Endothelial cell of umbilical vein (primary cell): ENCODE measurements around the gene LAMC3. TPM values are rescaled to one million over a fixed set of nuclear protein-coding genes. Genes with fewer than 3 reads are reported as not detected.

Experiments used
- BruUV-seq: library from RNA; stranded (reverse); fragments of 400-500 nt; replicated peaks from 2 replicates; lab custom pipeline; 2021; lab: Mats Ljungman, UMichigan
- CTCF ChIA-PET: fragments of 300-600, 350-600 bp; sonication (Branson Sonifier 250); formaldehyde crosslinking; loops from one replicate; lab custom pipeline; 2021; ENCODE audit warnings: antibody characterized with exemption, inconsistent platforms; lab: Charles Lee
- POLR2A ChIA-PET: fragments of 300-600, 350-600 bp; sonication (Branson Sonifier 250); formaldehyde crosslinking; loops from one replicate; lab custom pipeline; 2021; ENCODE audit warnings: antibody characterized with exemption, inconsistent platforms; lab: Charles Lee
- DNase-seq: peaks from one replicate; pipeline ENCODE4 v3.0.0-alpha.2; 2011; ENCODE audit warnings: low read depth, low spot score
- FAIRE-seq: peaks from 2 replicates; lab custom pipeline; 2011; peaks lifted over from hg19 to GRCh38; lab: Jason Lieb, UNC
- H2AFZ ChIP-seq: 2 replicates; pipeline ENCODE4 v1.6.0; 2012; ENCODE audit warnings: low read depth, low read length, control low read depth, inconsistent platforms
- H3K27ac ChIP-seq: 2 replicates; pipeline ENCODE4 v1.5.1; 2011; ENCODE audit warnings: low read depth, mild to moderate bottlenecking, control low read depth, low read length, moderate library complexity; ENCODE audit not compliant: insufficient read depth
- H3K27me3 ChIP-seq, 2 experiments: 2 replicates each; pipeline versions ENCODE4 v1.6.0 to v1.6.1; 2011; ENCODE audit warnings: low read length in 2 of 2, mixed read lengths in 1 of 2; ENCODE audit not compliant: control insufficient read depth in 2 of 2, insufficient read depth in 2 of 2
- H3K36me3 ChIP-seq, 2 experiments: 2 replicates in 1 of 2; 3 replicates in 1 of 2; pipeline ENCODE4 v1.5.1; 2011; ENCODE audit warnings: low read length in 2 of 2, mild to moderate bottlenecking in 1 of 2, moderate library complexity in 1 of 2; ENCODE audit not compliant: control insufficient read depth in 2 of 2, insufficient read depth in 2 of 2; ENCODE audit errors: extremely low read depth in 1 of 2
- H3K4me1 ChIP-seq: 3 replicates; pipeline ENCODE4 v1.5.1; 2011; ENCODE audit warnings: mild to moderate bottlenecking, low read length; ENCODE audit not compliant: control insufficient read depth, insufficient read depth; ENCODE audit errors: extremely low read depth
- H3K4me2 ChIP-seq: 2 replicates; pipeline ENCODE4 v1.6.1; 2011; ENCODE audit warnings: low read length, control low read depth, mixed read lengths; ENCODE audit not compliant: insufficient read depth
- H3K4me3 ChIP-seq, 3 experiments: fragments of 200-600 bp in 1 of 3; sonication (generic), shearing (Covaris generic) in 1 of 3; replicated peaks in 1 of 3; 2 replicates each; pipeline ENCODE4 v1.5.1; 2011 to 2016; ENCODE audit warnings: control low read depth in 3 of 3, low read length in 3 of 3, mild to moderate bottlenecking in 2 of 3, inconsistent platforms in 1 of 3, low read depth in 1 of 3, moderate library complexity in 1 of 3; ENCODE audit not compliant: insufficient read depth in 1 of 3
- H3K79me2 ChIP-seq: 2 replicates; pipeline ENCODE4 v1.6.0; 2012; ENCODE audit warnings: low read length, inconsistent platforms; ENCODE audit not compliant: control insufficient read depth, insufficient read depth
- H3K9ac ChIP-seq: replicated peaks from 2 replicates; pipeline ENCODE3; 2011; ENCODE audit warnings: low read length, control low read depth; ENCODE audit not compliant: insufficient read depth; ENCODE audit errors: extremely low read depth
- H3K9me1 ChIP-seq: replicated peaks from 3 replicates; pipeline ENCODE4 v1.6.0; 2011; ENCODE audit warnings: mild to moderate bottlenecking, low read length; ENCODE audit not compliant: control insufficient read depth, insufficient read depth; ENCODE audit errors: extremely low read depth
- H3K9me3 ChIP-seq: replicated peaks from 2 replicates; pipeline ENCODE4 v1.5.1; 2012; ENCODE audit warnings: low read length, inconsistent platforms; ENCODE audit not compliant: control insufficient read depth, insufficient read depth
- H4K20me1 ChIP-seq: replicated peaks from 2 replicates; pipeline ENCODE3; 2011; ENCODE audit warnings: mild to moderate bottlenecking, low read length; ENCODE audit not compliant: control insufficient read depth, insufficient read depth; ENCODE audit errors: extremely low read depth
- CTCF ChIP-seq, 2 donors: IDR thresholded peaks; 1 replicate in 1 of 2; 2 replicates in 1 of 2; pipeline ENCODE4 v1.5.1; 2011; ENCODE audit warnings: low read length in 2 of 2, mild to moderate bottlenecking in 2 of 2, moderate library complexity in 2 of 2, control low read depth in 1 of 2, inconsistent platforms in 1 of 2, low read depth in 1 of 2; ENCODE audit not compliant: insufficient read depth in 1 of 2; ENCODE audit errors: extremely low read depth in 1 of 2
- EZH2 ChIP-seq: IDR thresholded peaks from 2 replicates; pipeline ENCODE4 v1.6.1; 2012; ENCODE audit warnings: borderline replicate concordance, low read depth, mild to moderate bottlenecking, moderate library complexity, low read length, inconsistent platforms; ENCODE audit not compliant: severe bottlenecking
- FOS ChIP-seq: IDR thresholded peaks from 2 replicates; pipeline ENCODE4 v1.6.1; 2011; ENCODE audit warnings: mild to moderate bottlenecking, low read length, moderate library complexity, borderline replicate concordance; ENCODE audit not compliant: insufficient read depth
- GATA2 ChIP-seq: IDR thresholded peaks from 2 replicates; pipeline ENCODE4 v1.7.0; 2011; ENCODE audit warnings: low read depth, mild to moderate bottlenecking, moderate library complexity, mixed read lengths, low read length; ENCODE audit not compliant: insufficient read length, insufficient read depth
- JUN ChIP-seq: IDR thresholded peaks from 2 replicates; pipeline ENCODE4 v1.6.1; 2011; ENCODE audit warnings: borderline replicate concordance, low read depth; ENCODE audit not compliant: insufficient read length, insufficient read depth
- MAX ChIP-seq: IDR thresholded peaks from 2 replicates; pipeline ENCODE4 v1.6.1; 2011; ENCODE audit not compliant: insufficient read depth, insufficient read length
- MYC ChIP-seq: IDR thresholded peaks from one replicate; pipeline ENCODE4 v1.6.1; 2011; ENCODE audit warnings: mild to moderate bottlenecking, low read depth, low read length
- POLR2A ChIP-seq: IDR thresholded peaks from 2 replicates; pipeline ENCODE4 v1.6.1; 2012; ENCODE audit warnings: low read depth, mild to moderate bottlenecking, control low read depth, low read length
- POLR2AphosphoS5 ChIP-seq: IDR thresholded peaks from 2 replicates; pipeline ENCODE4 v1.6.1; 2012; ENCODE audit warnings: low read depth, mild to moderate bottlenecking, control low read depth, low read length, moderate library complexity; ENCODE audit not compliant: insufficient read depth
- dilution Hi-C: fragments of 300-500 bp; cut with MboI; formaldehyde crosslinking; loops from one replicate; pipeline ENCODE4 v1.15.0; 2019; ENCODE audit warnings: low sequenced_read_pairs; ENCODE audit not compliant: extremely low pct_ligation_motif_present
- intact Hi-C: fragments of 100-400 bp; cut with micrococcal nuclease; formaldehyde crosslinking; loops from one replicate; pipeline ENCODE4 v1.10.0; 2022
- polyA plus RNA-seq, 4 experiments: library from polyadenylated mRNA; depleted of rRNA in 3 of 4; stranded (reverse) in 3 of 4; unstranded in 1 of 4; fragments of >200 nt; gene quantifications; 2 replicates each; pipeline versions ENCODE4 v1.2.1 to v1.2.3, GENCODE V29; 2011 to 2012; ENCODE audit warnings: missing spikeins in 1 of 4
- total RNA-seq: library from RNA; stranded (reverse); gene quantifications from 2 replicates; pipeline ENCODE4 v1.2.3, GENCODE V29; 2021

LAMC3 gene
- total and polyA plus RNA-seq, 2 donors (not counting 3 experiments of a cell fraction or from before 2014, with no cell fraction given) = 0.18 to 0.38 TPM

GRCh38 chr9:131076347-131077195, 67.6 kb downstream of the LAMC3 start:
- FAIRE-seq = no peak
- POLR2A ChIA-PET = no interaction called here
- intact Hi-C loops = no loop called here

More at GRCh38 chr9:131076347-131077195, 67.6 kb downstream of the LAMC3 start:
- no peaks in the 10 kb centered on the region for H3K36me3 ChIP-seq
- H3K27ac ChIP-seq = no peak overlapping the region
- no peaks in the 10 kb centered on the region for H3K27me3 ChIP-seq
- H3K4me1 ChIP-seq = no peaks in the 10 kb centered on the region
- H3K9me1 ChIP-seq = no peaks in the 10 kb centered on the region
- no peaks in the 10 kb centered on the region for H3K9me3 ChIP-seq
- H3K4me2 ChIP-seq = no peak overlapping the region
- H3K9ac ChIP-seq = no peak overlapping the region
- no TSS peak for BruUV-seq
- no peaks in the 10 kb centered on the region for H4K20me1 ChIP-seq
- TF ChIP-seq MYC = no peak
- TF ChIP-seq POLR2A = no peak
- TF ChIP-seq EZH2 = no peak
- no peak for TF ChIP-seq POLR2AphosphoS5
- TF ChIP-seq CTCF (IDR thresholded peaks at IDR 0.05; ENCODE audit: extremely low read depth in 1 of 2, insufficient read depth in 1 of 2, low read depth in 1 of 2, low read length in 2 of 2) = no peak
- TF ChIP-seq JUN = no peak
- TF ChIP-seq MAX = no peak
- TF ChIP-seq FOS = no peak
- TF ChIP-seq GATA2 = no peak
- CTCF ChIA-PET = interaction anchor here (1.3 kb wide), 1 partner anchor 30 kb away, joined by 5 read pairs; no protein-coding TSS in a partner anchor
- no peak overlapping the region for H2AFZ ChIP-seq
- no peaks in the 10 kb centered on the region for H3K79me2 ChIP-seq
- dilution Hi-C loops = no loop called here
- H3K4me3 ChIP-seq = no peak overlapping the region
- DNase-seq = no peak
